IPS-18a (cell line): ENCODE results near the gene HLA-G.
"Not testable (repeated sequence)": the region's sequence is repeated elsewhere in the genome, so short reads cannot be mapped to it uniquely, and the experiment has no call there.

Experiments
- H3K27ac ChIP-seq: one replicate; pipeline ENCODE4 v1.5.1; 2013; ENCODE audit warnings: low read length
- H3K27me3 ChIP-seq: one replicate; pipeline ENCODE4 v1.6.1; 2013; ENCODE audit warnings: mild to moderate bottlenecking, low read length; ENCODE audit not compliant: control insufficient read depth, insufficient read depth
- H3K36me3 ChIP-seq: one replicate; pipeline ENCODE4 v1.6.1; 2013; ENCODE audit warnings: low read depth, low read length; ENCODE audit not compliant: control insufficient read depth
- H3K4me1 ChIP-seq: one replicate; pipeline ENCODE4 v1.6.1; 2013; ENCODE audit warnings: low read depth, low read length; ENCODE audit not compliant: control insufficient read depth
- H3K4me3 ChIP-seq: one replicate; pipeline ENCODE4 v1.5.1; 2013; ENCODE audit warnings: low read length
- H3K9ac ChIP-seq: one replicate; pipeline ENCODE4 v1.6.1; 2013; ENCODE audit warnings: mild to moderate bottlenecking, low read length, moderate library complexity
- H3K9me3 ChIP-seq: one replicate; pipeline ENCODE4 v1.6.1; 2013; ENCODE audit warnings: low read depth, low read length; ENCODE audit not compliant: control insufficient read depth

Gene HLA-G

DNA sequence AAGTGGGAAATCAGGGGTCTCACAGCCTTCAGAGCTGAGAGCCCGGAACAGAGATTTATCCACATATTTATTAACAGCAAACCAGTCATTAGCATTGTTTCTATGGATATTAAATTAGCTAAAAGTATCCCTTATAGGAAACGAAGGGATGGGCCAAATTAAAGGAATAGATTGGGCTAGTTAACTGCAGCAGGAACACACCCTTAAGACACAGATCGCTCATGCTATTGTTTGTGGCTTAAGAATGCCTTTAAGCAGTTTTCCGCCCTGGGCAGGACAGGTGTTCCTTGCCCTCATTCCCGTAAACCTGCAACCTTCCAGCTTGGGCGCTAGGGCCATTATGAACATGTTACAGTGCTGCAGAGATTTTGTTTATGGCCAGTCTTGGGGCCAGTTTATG lies 48.1 kb downstream of the HLA-G start:
- not testable (repeated sequence) for H3K27ac ChIP-seq, H3K4me1 ChIP-seq, H3K36me3 ChIP-seq, H3K9ac ChIP-seq, H3K4me3 ChIP-seq, H3K9me3 ChIP-seq, H3K27me3 ChIP-seq
